H9 (cell line): ENCODE measurements around the gene ERP27. TPM values are rescaled to one million over a fixed set of nuclear protein-coding genes. Genes with fewer than 3 reads are reported as not detected.

Source experiments
- DNase-seq: peaks from one replicate; pipeline ENCODE4 v3.0.0-alpha.2; 2017
- H2AFZ ChIP-seq: one replicate; pipeline ENCODE4 v1.6.1; 2013; ENCODE audit warnings: mild to moderate bottlenecking, low read length, control low read depth, moderate library complexity
- H2AK5ac ChIP-seq: 2 replicates; pipeline ENCODE4 v1.6.1; 2013; ENCODE audit warnings: low read length, control low read depth, mixed read lengths; ENCODE audit not compliant: insufficient read length
- H2BK120ac ChIP-seq: one replicate; pipeline ENCODE4 v1.6.1; 2013; ENCODE audit warnings: low read depth, mild to moderate bottlenecking, low read length, control low read depth, inconsistent platforms; ENCODE audit not compliant: poor library complexity, severe bottlenecking
- H2BK12ac ChIP-seq: 2 replicates; pipeline ENCODE4 v1.6.1; 2013; ENCODE audit warnings: low read length, control low read depth, mixed read lengths, low read depth; ENCODE audit not compliant: insufficient read length
- H2BK15ac ChIP-seq: 2 replicates; pipeline ENCODE4 v1.6.1; 2013; ENCODE audit warnings: low read depth, low read length, control low read depth
- H2BK20ac ChIP-seq: one replicate; pipeline ENCODE4 v1.6.1; 2013; ENCODE audit warnings: low read depth, mild to moderate bottlenecking, low read length, control low read depth, inconsistent platforms; ENCODE audit not compliant: poor library complexity, severe bottlenecking
- H2BK5ac ChIP-seq: 2 replicates; pipeline ENCODE4 v1.6.1; 2013; ENCODE audit warnings: low read length, control low read depth, mixed read lengths; ENCODE audit not compliant: insufficient read length
- H3K14ac ChIP-seq: 2 replicates; pipeline ENCODE4 v1.6.1; 2013; ENCODE audit warnings: low read length, control low read depth; ENCODE audit not compliant: insufficient read depth
- H3K18ac ChIP-seq: 2 replicates; pipeline ENCODE4 v1.6.1; 2013; ENCODE audit warnings: low read depth, mild to moderate bottlenecking, mixed read lengths, low read length, control low read depth; ENCODE audit not compliant: insufficient read length
- H3K23ac ChIP-seq: 2 replicates; pipeline ENCODE4 v1.6.1; 2013; ENCODE audit warnings: low read length, control low read depth, mixed read lengths, low read depth; ENCODE audit not compliant: insufficient read length
- H3K23me2 ChIP-seq: 2 replicates; pipeline ENCODE4 v1.6.1; 2013; ENCODE audit warnings: low read depth, mild to moderate bottlenecking, mixed read lengths, low read length, control low read depth; ENCODE audit not compliant: insufficient read length, poor library complexity, severe bottlenecking
- H3K27ac ChIP-seq: 2 replicates; pipeline ENCODE4 v1.5.1; 2013; ENCODE audit warnings: low read length, control low read depth, mixed read lengths, low read depth; ENCODE audit not compliant: insufficient read length
- H3K27me3 ChIP-seq: 2 replicates; pipeline ENCODE4 v1.6.1; 2013; ENCODE audit warnings: low read length, control low read depth, inconsistent platforms; ENCODE audit not compliant: insufficient read depth
- H3K4ac ChIP-seq: 2 replicates; pipeline ENCODE4 v1.6.1; 2013; ENCODE audit warnings: low read depth, mild to moderate bottlenecking, control low read depth, inconsistent platforms, low read length, moderate library complexity
- H3K4me1 ChIP-seq: 2 replicates; pipeline ENCODE4 v1.6.1; 2013; ENCODE audit warnings: low read length, control low read depth, inconsistent platforms; ENCODE audit not compliant: insufficient read depth
- H3K4me2 ChIP-seq: 2 replicates; pipeline ENCODE4 v1.6.1; 2013; ENCODE audit warnings: low read length, control low read depth, mixed read lengths; ENCODE audit not compliant: insufficient read length, insufficient read depth
- H3K56ac ChIP-seq: 2 replicates; pipeline ENCODE4 v1.6.1; 2013; ENCODE audit warnings: low read depth, mild to moderate bottlenecking, mixed read lengths, low read length, control low read depth; ENCODE audit not compliant: insufficient read length
- H3K79me1 ChIP-seq: 2 replicates; pipeline ENCODE4 v1.6.1; 2013; ENCODE audit warnings: low read depth, mild to moderate bottlenecking, moderate library complexity, low read length, control low read depth, inconsistent platforms; ENCODE audit not compliant: insufficient read depth, poor library complexity, severe bottlenecking
- H3K79me2 ChIP-seq: 2 replicates; pipeline ENCODE4 v1.6.1; 2013; ENCODE audit warnings: low read length, control low read depth, inconsistent platforms; ENCODE audit not compliant: insufficient read depth
- H3K9ac ChIP-seq: 2 replicates; pipeline ENCODE4 v1.6.1; 2013; ENCODE audit warnings: low read length, control low read depth, mixed read lengths; ENCODE audit not compliant: insufficient read length; ENCODE audit errors: extremely low read depth
- H3K9me3 ChIP-seq: one replicate; pipeline ENCODE4 v1.6.1; 2013; ENCODE audit warnings: low read depth, low read length, inconsistent platforms; ENCODE audit not compliant: control insufficient read depth
- H3T11ph ChIP-seq: one replicate; pipeline ENCODE4 v1.6.1; 2013; ENCODE audit warnings: mild to moderate bottlenecking, low read length, control low read depth, inconsistent platforms
- H4K20me1 ChIP-seq: one replicate; pipeline ENCODE4 v1.6.1; 2013; ENCODE audit not compliant: control insufficient read depth, insufficient read length, insufficient read depth
- H4K5ac ChIP-seq: 2 replicates; pipeline ENCODE4 v1.6.1; 2013; ENCODE audit warnings: low read depth, mild to moderate bottlenecking, mixed read lengths, low read length, control low read depth; ENCODE audit not compliant: insufficient read length
- H4K8ac ChIP-seq: replicated peaks from 2 replicates; pipeline ENCODE4 v1.6.1; 2013; ENCODE audit warnings: low read length, control low read depth, mixed read lengths, low read depth; ENCODE audit not compliant: insufficient read length
- H4K91ac ChIP-seq: 2 replicates; pipeline ENCODE4 v1.6.1; 2013; ENCODE audit warnings: low read depth, mild to moderate bottlenecking, moderate library complexity, mixed read lengths, low read length, control low read depth; ENCODE audit not compliant: insufficient read length
- H3K27ac Mint-ChIP-seq, 3 experiments: 2 replicates in 2 of 3; 3 replicates in 1 of 3; pipeline ENCODE4 v1.8.0; 2020 to 2021; ENCODE audit warnings: mixed read lengths in 3 of 3, mild to moderate bottlenecking in 1 of 3, moderate library complexity in 1 of 3
- H3K27me3 Mint-ChIP-seq: 2 replicates; pipeline ENCODE4 v1.8.0; 2021; ENCODE audit warnings: low read depth, mild to moderate bottlenecking, moderate library complexity, mixed read lengths
- H3K36me3 Mint-ChIP-seq, 3 experiments: 2 replicates in 2 of 3; 3 replicates in 1 of 3; pipeline ENCODE4 v1.8.0; 2020 to 2021; ENCODE audit warnings: low read depth in 3 of 3, mixed read lengths in 3 of 3; ENCODE audit not compliant: insufficient read depth in 1 of 3
- H3K4me1 Mint-ChIP-seq, 2 experiments: 2 replicates each; pipeline ENCODE4 v1.8.0; 2020; ENCODE audit warnings: mixed read lengths in 2 of 2
- H3K4me3 Mint-ChIP-seq, 2 experiments: 2 replicates in 1 of 2; 3 replicates in 1 of 2; pipeline ENCODE4 v1.8.0; 2020 to 2021; ENCODE audit warnings: mild to moderate bottlenecking in 2 of 2, mixed read lengths in 2 of 2, moderate library complexity in 1 of 2
- H3K9me3 Mint-ChIP-seq, 2 experiments: 2 replicates in 1 of 2; 3 replicates in 1 of 2; pipeline ENCODE4 v1.8.0; 2020; ENCODE audit warnings: mild to moderate bottlenecking in 2 of 2, mixed read lengths in 2 of 2, moderate library complexity in 1 of 2
- WGBS: extraction: QIAGEN DNeasy Blood & Tissue Kit; methylation state at CpG from one replicate; pipeline ENCODE4 v1.1.7; 2013; ENCODE audit warnings: missing lambda C conversion rate, low lambda C conversion rate, mixed read lengths; ENCODE audit not compliant: insufficient read length; ENCODE audit errors: extremely low coverage; 5-methylcytosine and 5-hydroxymethylcytosine counted together
- total RNA-seq: library from RNA; stranded (reverse); gene quantifications from 2 replicates; pipeline ENCODE4 v1.2.1, GENCODE V29; 2021
- TF ChIP-seq, protein P1 (sequence below): fragments of 200-600 bp; sonication (generic); conservative IDR thresholded peaks from 3 replicates; pipeline ENCODE4 v1.8.0; 2021; ENCODE audit warnings: antibody characterized with exemption, mild to moderate bottlenecking

ERP27 gene
- total RNA-seq, 1 experiment from 2014 or later: not detected

DNA sequence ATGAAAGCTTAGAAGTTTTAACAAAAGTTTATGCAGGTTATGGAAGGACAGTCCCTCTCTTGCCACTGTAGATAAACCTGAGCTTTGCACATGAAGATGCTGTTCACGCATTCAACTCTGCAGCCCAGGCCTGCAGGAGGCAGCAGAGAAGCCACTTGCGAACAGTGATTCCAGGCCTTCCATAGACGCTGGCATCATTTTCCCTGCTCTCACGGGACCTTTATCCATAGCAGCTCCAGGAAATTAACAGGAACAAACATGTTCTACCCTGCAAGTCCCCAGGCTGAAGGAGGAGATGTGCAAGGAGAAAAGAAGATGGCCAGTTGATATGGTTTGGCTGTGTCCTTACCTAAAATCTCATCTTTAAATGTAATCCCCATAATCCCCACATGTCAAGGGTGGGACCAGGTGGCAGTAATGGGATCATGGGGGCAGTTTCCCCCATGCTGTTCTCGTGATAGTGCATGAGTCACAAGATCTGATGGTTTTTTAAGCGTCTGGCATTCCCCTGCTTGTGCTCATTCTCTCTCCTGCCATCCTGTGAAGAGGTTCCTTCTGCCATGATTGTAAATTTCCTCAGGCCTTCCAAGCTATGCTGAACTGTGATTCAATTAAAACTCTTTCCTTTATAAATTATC is 2.0 kb downstream of the ERP27 start:
- Mint-ChIP-seq H3K9me3 (no peaks in the 10 kb centered on the region; a peak in 1 of 5 replicates), H3K36me3 (no peaks in the 10 kb centered on the region), H3K4me3 (no peak overlapping the region), H3K27me3 (no peaks in the 10 kb centered on the region; the same call in 1 of the 2 replicates), H3K27ac (no peak overlapping the region), H3K4me1 (no peaks in the 10 kb centered on the region; a peak in 1 of 4 replicates)
- no peak overlapping the region for H4K91ac ChIP-seq
- H3T11ph ChIP-seq: no peak overlapping the region
- H2BK15ac ChIP-seq: no peak overlapping the region
- WGBS: no CpG with 5 or more reads among the region's 6 CpGs
- H3K4me1 ChIP-seq: no peaks in the 10 kb centered on the region
- no peak overlapping the region for H4K8ac ChIP-seq
- H3K56ac ChIP-seq: no peak overlapping the region
- DNase-seq: peak; percentile 79
- no peak overlapping the region for H2BK20ac ChIP-seq
- no peaks in the 10 kb centered on the region for H3K79me1 ChIP-seq
- no peak overlapping the region for H3K23ac ChIP-seq
- no peak overlapping the region for H2AK5ac ChIP-seq
- no peaks in the 10 kb centered on the region for H3K27me3 ChIP-seq
- no peaks in the 10 kb centered on the region for H4K20me1 ChIP-seq
- H3K9ac ChIP-seq: no peak overlapping the region
- H2BK120ac ChIP-seq: no peak overlapping the region
- no peak overlapping the region for H2BK5ac ChIP-seq
- H4K5ac ChIP-seq: no peak overlapping the region
- H3K79me2 ChIP-seq: no peaks in the 10 kb centered on the region
- no peaks in the 10 kb centered on the region for H3K9me3 ChIP-seq
- no peak overlapping the region for H3K4ac ChIP-seq
- no peak overlapping the region for H2AFZ ChIP-seq
- no peaks in the 10 kb centered on the region for H3K23me2 ChIP-seq
- H3K27ac ChIP-seq: no peak overlapping the region
- no peak overlapping the region for H3K4me2 ChIP-seq
- no peak overlapping the region for H3K14ac ChIP-seq
- H3K18ac ChIP-seq: no peak overlapping the region
- TF ChIP-seq, protein P1, sequence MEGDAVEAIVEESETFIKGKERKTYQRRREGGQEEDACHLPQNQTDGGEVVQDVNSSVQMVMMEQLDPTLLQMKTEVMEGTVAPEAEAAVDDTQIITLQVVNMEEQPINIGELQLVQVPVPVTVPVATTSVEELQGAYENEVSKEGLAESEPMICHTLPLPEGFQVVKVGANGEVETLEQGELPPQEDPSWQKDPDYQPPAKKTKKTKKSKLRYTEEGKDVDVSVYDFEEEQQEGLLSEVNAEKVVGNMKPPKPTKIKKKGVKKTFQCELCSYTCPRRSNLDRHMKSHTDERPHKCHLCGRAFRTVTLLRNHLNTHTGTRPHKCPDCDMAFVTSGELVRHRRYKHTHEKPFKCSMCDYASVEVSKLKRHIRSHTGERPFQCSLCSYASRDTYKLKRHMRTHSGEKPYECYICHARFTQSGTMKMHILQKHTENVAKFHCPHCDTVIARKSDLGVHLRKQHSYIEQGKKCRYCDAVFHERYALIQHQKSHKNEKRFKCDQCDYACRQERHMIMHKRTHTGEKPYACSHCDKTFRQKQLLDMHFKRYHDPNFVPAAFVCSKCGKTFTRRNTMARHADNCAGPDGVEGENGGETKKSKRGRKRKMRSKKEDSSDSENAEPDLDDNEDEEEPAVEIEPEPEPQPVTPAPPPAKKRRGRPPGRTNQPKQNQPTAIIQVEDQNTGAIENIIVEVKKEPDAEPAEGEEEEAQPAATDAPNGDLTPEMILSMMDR: peak; percentile 73
- no peak overlapping the region for H2BK12ac ChIP-seq
